ENCODE data around the gene SOCS4.
A peak's percentile ranks its signal among the peaks of the same experiment; 100 is the strongest.

Gene SOCS4

GRCh38 chr14:55085060-55085660 lies 58.1 kb downstream of the SOCS4 start:
- Histone ChIP-seq H2BK15ac (ENCODE audit: low read length) (no peak overlapping the region), H3K4me1 (ENCODE audit: control insufficient read depth in 2 of 2, insufficient read depth in 1 of 2, low read depth in 1 of 2, low read length in 2 of 2) (peaks cover 0 to 2% of the 10 kb centered on the region in 2 donors), H3K18ac (ENCODE audit: low read length) (no peak overlapping the region), H4K8ac (ENCODE audit: low read depth, low read length) (no peak overlapping the region), H3K79me1 (ENCODE audit: low read depth, low read length) (no peaks in the 10 kb centered on the region), H3K9ac (ENCODE audit: low read depth, low read length, poor library complexity) (no peak overlapping the region), H3K4me3 (ENCODE audit: low read length in 2 of 2) (no peak overlapping the region), H2AFZ (ENCODE audit: low read length) (peak overlapping the region; percentile 1), H4K91ac (ENCODE audit: low read depth, low read length, poor library complexity) (no peak overlapping the region), H3K36me3 (replicated peaks in 1 of 2; ENCODE audit: control insufficient read depth in 2 of 2, insufficient read depth in 2 of 2, low read length in 2 of 2) (no peaks in the 10 kb centered on the region), H2BK12ac (ENCODE audit: low read length) (no peak overlapping the region), H3K23ac (ENCODE audit: low read depth, low read length, poor library complexity) (no peak overlapping the region), H2BK5ac (ENCODE audit: low read length) (no peak overlapping the region), H3K27ac (replicated peaks; ENCODE audit: low read length) (no peak overlapping the region), H3K14ac (ENCODE audit: low read length) (no peak overlapping the region), H3K4ac (ENCODE audit: low read length) (no peak overlapping the region), H2AK5ac (ENCODE audit: low read depth, low read length) (no peak overlapping the region), H3K9me3 (replicated peaks in 1 of 2; ENCODE audit: control insufficient read depth in 2 of 2, insufficient read depth in 1 of 2, low read depth in 1 of 2, low read length in 2 of 2) (no peaks in the 10 kb centered on the region), H3K27me3 (ENCODE audit: control insufficient read depth in 3 of 3, insufficient read depth in 3 of 3, low read depth in 1 of 3, low read length in 3 of 3) (no peaks in the 10 kb centered on the region), H2BK120ac (ENCODE audit: low read depth, low read length) (no peak overlapping the region), H3K4me2 (ENCODE audit: insufficient read depth, low read length, poor library complexity, severe bottlenecking) (no peak overlapping the region)
- DNase-seq (ENCODE audit: low spot score), result no peak
- no CpG with 5 or more reads among the region's 4 CpGs for WGBS, 2 donors (ENCODE audit: extremely low coverage in 2 of 2, insufficient read length in 2 of 2, insufficient replicate concordance in 1 of 2)

GRCh38 chr14:55086938-55087337 lies 59.9 kb downstream of the SOCS4 start:
- no peak overlapping the region for H4K8ac ChIP-seq (ENCODE audit: low read depth, low read length)
- no peak overlapping the region for H3K27ac ChIP-seq (replicated peaks; ENCODE audit: low read length)
- H3K23ac ChIP-seq (ENCODE audit: low read depth, low read length, poor library complexity), result no peak overlapping the region
- H3K36me3 ChIP-seq (replicated peaks in 1 of 2; ENCODE audit: control insufficient read depth in 2 of 2, insufficient read depth in 2 of 2, low read length in 2 of 2), result no peaks in the 10 kb centered on the region
- H2AFZ ChIP-seq (ENCODE audit: low read length), result no peak overlapping the region
- no CpG with 5 or more reads among the region's 9 CpGs for WGBS, 2 donors (ENCODE audit: extremely low coverage in 2 of 2, insufficient read length in 2 of 2, insufficient replicate concordance in 1 of 2)
- no peak overlapping the region for H3K4me3 ChIP-seq (ENCODE audit: low read length in 2 of 2)
- H3K14ac ChIP-seq (ENCODE audit: low read length), result no peak overlapping the region
- no peaks in the 10 kb centered on the region for H3K79me1 ChIP-seq (ENCODE audit: low read depth, low read length)
- no peak overlapping the region for H2BK5ac ChIP-seq (ENCODE audit: low read length)
- H4K91ac ChIP-seq (ENCODE audit: low read depth, low read length, poor library complexity), result no peak overlapping the region
- no peaks in the 10 kb centered on the region for H3K9me3 ChIP-seq (replicated peaks in 1 of 2; ENCODE audit: control insufficient read depth in 2 of 2, insufficient read depth in 1 of 2, low read depth in 1 of 2, low read length in 2 of 2)
- H3K4ac ChIP-seq (ENCODE audit: low read length), result no peak overlapping the region
- peaks cover 0 to 2% of the 10 kb centered on the region in 2 donors for H3K4me1 ChIP-seq (ENCODE audit: control insufficient read depth in 2 of 2, insufficient read depth in 1 of 2, low read depth in 1 of 2, low read length in 2 of 2)
- H3K9ac ChIP-seq (ENCODE audit: low read depth, low read length, poor library complexity), result no peak overlapping the region
- H2BK15ac ChIP-seq (ENCODE audit: low read length), result no peak overlapping the region
- DNase-seq (ENCODE audit: low spot score), result no peak
- no peak overlapping the region for H3K18ac ChIP-seq (ENCODE audit: low read length)
- no peak overlapping the region for H3K4me2 ChIP-seq (ENCODE audit: insufficient read depth, low read length, poor library complexity, severe bottlenecking)
- no peak overlapping the region for H2BK120ac ChIP-seq (ENCODE audit: low read depth, low read length)
- no peak overlapping the region for H2AK5ac ChIP-seq (ENCODE audit: low read depth, low read length)
- H3K27me3 ChIP-seq (ENCODE audit: control insufficient read depth in 3 of 3, insufficient read depth in 3 of 3, low read depth in 1 of 3, low read length in 3 of 3), result no peaks in the 10 kb centered on the region
- no peak overlapping the region for H2BK12ac ChIP-seq (ENCODE audit: low read length)

GRCh38 chr14:55088356-55088755 lies 61.3 kb downstream of the SOCS4 start:
- H3K4ac ChIP-seq (ENCODE audit: low read length), result no peak overlapping the region
- no peak overlapping the region for H2BK5ac ChIP-seq (ENCODE audit: low read length)
- peaks cover 0 to 2% of the 10 kb centered on the region in 2 donors for H3K4me1 ChIP-seq (ENCODE audit: control insufficient read depth in 2 of 2, insufficient read depth in 1 of 2, low read depth in 1 of 2, low read length in 2 of 2)
- H4K8ac ChIP-seq (ENCODE audit: low read depth, low read length), result no peak overlapping the region
- H3K79me1 ChIP-seq (ENCODE audit: low read depth, low read length), result peaks cover 2% of the 10 kb centered on the region
- no peak overlapping the region for H3K4me2 ChIP-seq (ENCODE audit: insufficient read depth, low read length, poor library complexity, severe bottlenecking)
- no peak overlapping the region for H3K27ac ChIP-seq (replicated peaks; ENCODE audit: low read length)
- no peak overlapping the region for H3K9ac ChIP-seq (ENCODE audit: low read depth, low read length, poor library complexity)
- H2AFZ ChIP-seq (ENCODE audit: low read length), result no peak overlapping the region
- H2BK120ac ChIP-seq (ENCODE audit: low read depth, low read length), result no peak overlapping the region
- H3K36me3 ChIP-seq (replicated peaks in 1 of 2; ENCODE audit: control insufficient read depth in 2 of 2, insufficient read depth in 2 of 2, low read length in 2 of 2), result no peaks in the 10 kb centered on the region
- no peaks in the 10 kb centered on the region for H3K9me3 ChIP-seq (replicated peaks in 1 of 2; ENCODE audit: control insufficient read depth in 2 of 2, insufficient read depth in 1 of 2, low read depth in 1 of 2, low read length in 2 of 2)
- no peak overlapping the region for H2BK15ac ChIP-seq (ENCODE audit: low read length)
- H3K27me3 ChIP-seq (ENCODE audit: control insufficient read depth in 3 of 3, insufficient read depth in 3 of 3, low read depth in 1 of 3, low read length in 3 of 3), result no peaks in the 10 kb centered on the region
- no peak overlapping the region for H3K4me3 ChIP-seq (ENCODE audit: low read length in 2 of 2)
- no peak overlapping the region for H3K14ac ChIP-seq (ENCODE audit: low read length)
- H3K23ac ChIP-seq (ENCODE audit: low read depth, low read length, poor library complexity), result no peak overlapping the region
- no peak overlapping the region for H2BK12ac ChIP-seq (ENCODE audit: low read length)
- H4K91ac ChIP-seq (ENCODE audit: low read depth, low read length, poor library complexity), result no peak overlapping the region
- no peak for DNase-seq (ENCODE audit: low spot score)
- no peak overlapping the region for H2AK5ac ChIP-seq (ENCODE audit: low read depth, low read length)
- H3K18ac ChIP-seq (ENCODE audit: low read length), result no peak overlapping the region

GRCh38 chr14:55092341-55092740 lies 65.3 kb downstream of the SOCS4 start:
- Histone ChIP-seq H3K4me2 (ENCODE audit: insufficient read depth, low read length, poor library complexity, severe bottlenecking) (no peak overlapping the region), H3K36me3 (replicated peaks in 1 of 2; ENCODE audit: control insufficient read depth in 2 of 2, insufficient read depth in 2 of 2, low read length in 2 of 2) (no peaks in the 10 kb centered on the region), H3K4me3 (ENCODE audit: low read length in 2 of 2) (no peak overlapping the region), H3K27ac (replicated peaks; ENCODE audit: low read length) (no peak overlapping the region), H2BK12ac (ENCODE audit: low read length) (no peak overlapping the region), H3K23ac (ENCODE audit: low read depth, low read length, poor library complexity) (no peak overlapping the region), H3K14ac (ENCODE audit: low read length) (no peak overlapping the region), H2BK120ac (ENCODE audit: low read depth, low read length) (no peak overlapping the region), H4K8ac (ENCODE audit: low read depth, low read length) (no peak overlapping the region), H2BK15ac (ENCODE audit: low read length) (no peak overlapping the region), H2BK5ac (ENCODE audit: low read length) (no peak overlapping the region), H3K79me1 (ENCODE audit: low read depth, low read length) (peaks cover 2% of the 10 kb centered on the region), H3K9me3 (replicated peaks in 1 of 2; ENCODE audit: control insufficient read depth in 2 of 2, insufficient read depth in 1 of 2, low read depth in 1 of 2, low read length in 2 of 2) (no peaks in the 10 kb centered on the region), H2AFZ (ENCODE audit: low read length) (no peak overlapping the region), H3K4me1 (ENCODE audit: control insufficient read depth in 2 of 2, insufficient read depth in 1 of 2, low read depth in 1 of 2, low read length in 2 of 2) (peaks cover 0 to 2% of the 10 kb centered on the region in 2 donors), H4K91ac (ENCODE audit: low read depth, low read length, poor library complexity) (no peak overlapping the region), H3K9ac (ENCODE audit: low read depth, low read length, poor library complexity) (no peak overlapping the region), H3K27me3 (ENCODE audit: control insufficient read depth in 3 of 3, insufficient read depth in 3 of 3, low read depth in 1 of 3, low read length in 3 of 3) (no peaks in the 10 kb centered on the region), H3K4ac (ENCODE audit: low read length) (no peak overlapping the region), H3K18ac (ENCODE audit: low read length) (no peak overlapping the region), H2AK5ac (ENCODE audit: low read depth, low read length) (no peak overlapping the region)
- no CpG with 5 or more reads among the region's 4 CpGs for WGBS, 2 donors (ENCODE audit: extremely low coverage in 2 of 2, insufficient read length in 2 of 2, insufficient replicate concordance in 1 of 2)
- no peak for DNase-seq (ENCODE audit: low spot score)
